Neural progenitor cell (in vitro differentiated cells): ENCODE measurements around the gene CACNB4.

Source experiments
- CTCF ChIP-seq: fragments of 200-600 bp; sonication (generic); IDR thresholded peaks from 2 replicates; pipeline ENCODE4 v1.5.1; 2017; ENCODE audit warnings: antibody characterized with exemption, mild to moderate bottlenecking
- EZH2 ChIP-seq: fragments of 200-600 bp; sonication (generic); IDR thresholded peaks from 2 replicates; pipeline ENCODE4 v1.6.1; 2017; ENCODE audit warnings: antibody characterized with exemption, mild to moderate bottlenecking, moderate library complexity
- EZH2phosphoT487 ChIP-seq: fragments of 200-600 bp; sonication (generic); IDR thresholded peaks from 2 replicates; pipeline ENCODE4 v1.6.1; 2017; ENCODE audit warnings: antibody characterized with exemption

GRCh38 chr2:151843691-151844061 lies 255.2 kb downstream of the CACNB4 start:
- no peak for TF ChIP-seq EZH2
- TF ChIP-seq CTCF, result no peak
- TF ChIP-seq EZH2phosphoT487, result no peak
